ENCODE results near the gene CKS1B. TPM values are rescaled to one million over a fixed set of nuclear protein-coding genes. Genes with fewer than 3 reads are reported as not detected.

The CKS1B gene
- total and polyA plus RNA-seq, 2 donors (not counting 1 experiment from before 2014, with no cell fraction given), result 16.8 to 33.0 TPM

DNA sequence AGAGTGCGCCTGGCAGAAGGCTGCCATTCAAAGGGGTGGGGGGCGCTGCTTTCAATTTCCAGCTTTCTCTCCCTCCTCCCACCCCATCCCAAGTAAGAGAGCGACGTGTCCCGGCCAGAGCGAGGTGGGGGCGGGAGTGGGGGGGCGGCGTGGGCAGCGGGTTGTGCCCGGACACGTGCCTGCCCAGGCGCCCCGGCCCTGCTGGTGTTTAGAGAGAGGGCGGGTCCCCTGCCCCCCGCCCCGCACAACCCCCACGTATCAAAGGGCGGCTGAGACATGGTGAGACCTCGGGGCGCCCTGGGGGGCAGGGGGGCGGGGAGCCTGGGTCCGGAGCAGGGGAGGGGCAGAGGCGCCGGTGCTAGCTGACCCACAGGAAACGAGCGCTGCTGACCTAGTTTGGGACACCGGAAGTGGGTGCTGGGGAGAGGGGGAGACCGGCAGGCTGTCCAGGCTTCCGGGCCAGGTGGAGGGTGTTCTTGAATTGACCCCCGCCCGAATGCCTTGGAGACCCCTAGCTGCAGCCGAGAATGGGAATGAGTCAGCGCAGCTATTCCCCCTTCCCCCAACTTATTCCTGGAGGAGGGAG lies 29.4 kb downstream of the CKS1B start:
- Mint-ChIP-seq H3K27me3 (no peaks in the 10 kb centered on the region), H3K4me1 (peaks cover 56% of the 10 kb centered on the region), H3K4me3 (peak overlapping the region; percentile 90), H3K27ac (peak overlapping the region; percentile 94), H3K9me3 (ENCODE audit: insufficient read depth) (no peaks in the 10 kb centered on the region)
- no peak for ATAC-seq (ENCODE audit: low read depth)
- POLR2A ChIA-PET, result interaction anchor here (1.5 to 7.4 kb wide), 2 partner anchors 11 to 30 kb away, joined by 9 to 74 read pairs; partner anchors contain the start of gene CKS1B
- CTCF ChIA-PET, result interaction anchor here (0.7 to 18.4 kb wide), 3 partner anchors 10 to 60 kb away, joined by 3 to 295 read pairs (median 4); partner anchors contain the start of gene PBXIP1
- Histone ChIP-seq H3K79me2 (ENCODE audit: control insufficient read depth, insufficient read depth, low read length) (peaks cover 62% of the 10 kb centered on the region), H3K27ac (ENCODE audit: low read length in 2 of 2) (peak overlapping the region; percentile 59 to 81), H3K36me3 (replicated peaks in 1 of 2; ENCODE audit: control extremely low read depth in 1 of 2, control insufficient read depth in 1 of 2, extremely low read depth in 1 of 2, insufficient read depth in 2 of 2, low read length in 1 of 2) (peaks cover 0 to under 1% of the 10 kb centered on the region in 2 experiments), H3K9me3 (ENCODE audit: control extremely low read depth in 1 of 3, control insufficient read depth in 2 of 3, insufficient read depth in 1 of 3, low read length in 2 of 3) (no peaks in the 10 kb centered on the region), H3K27me3 (replicated peaks in 1 of 4; ENCODE audit: control extremely low read depth in 1 of 4, control insufficient read depth in 3 of 4, insufficient read depth in 4 of 4, low read length in 3 of 4) (no peaks in the 10 kb centered on the region), H3K4me1 (ENCODE audit: control insufficient read depth in 2 of 2, insufficient read depth in 2 of 2, low read length in 2 of 2) (peaks cover 59 to 66% of the 10 kb centered on the region in 2 donors), H3K4me2 (replicated peaks; ENCODE audit: low read depth, low read length, poor library complexity, severe bottlenecking) (peak overlapping the region; percentile 96), H4K20me1 (ENCODE audit: control insufficient read depth, insufficient read depth, low read length, poor library complexity, severe bottlenecking) (peaks cover 29% of the 10 kb centered on the region), H2AFZ (ENCODE audit: insufficient read depth, low read depth, low read length, poor library complexity, severe bottlenecking) (peak overlapping the region; percentile 59), H3K9ac (ENCODE audit: low read length) (peak overlapping the region; percentile 94), H3K4me3 (ENCODE audit: control extremely low read depth in 1 of 5, extremely low read depth in 1 of 5, insufficient read depth in 1 of 5, low read depth in 2 of 5, low read length in 4 of 5) (peak overlapping the region; percentile 84 to 98 (median 93))
- intact Hi-C loops (cut with micrococcal nuclease), result loop anchor here (5.0 kb wide), 3 partner anchors 397 to 677 kb away; partner anchors contain the start of genes ADAR, ATP8B2 and UBE2Q1
- WGBS (ENCODE audit: insufficient coverage), result 1% methylated on average over 12 of the region's 34 CpGs
- no peak for DNase-seq
- TF ChIP-seq EZH2 (IDR thresholded peaks at IDR 0.05; ENCODE audit: borderline replicate concordance, insufficient read depth, low read depth, low read length, poor library complexity, severe bottlenecking), result no peak
- TF ChIP-seq, protein P1, sequence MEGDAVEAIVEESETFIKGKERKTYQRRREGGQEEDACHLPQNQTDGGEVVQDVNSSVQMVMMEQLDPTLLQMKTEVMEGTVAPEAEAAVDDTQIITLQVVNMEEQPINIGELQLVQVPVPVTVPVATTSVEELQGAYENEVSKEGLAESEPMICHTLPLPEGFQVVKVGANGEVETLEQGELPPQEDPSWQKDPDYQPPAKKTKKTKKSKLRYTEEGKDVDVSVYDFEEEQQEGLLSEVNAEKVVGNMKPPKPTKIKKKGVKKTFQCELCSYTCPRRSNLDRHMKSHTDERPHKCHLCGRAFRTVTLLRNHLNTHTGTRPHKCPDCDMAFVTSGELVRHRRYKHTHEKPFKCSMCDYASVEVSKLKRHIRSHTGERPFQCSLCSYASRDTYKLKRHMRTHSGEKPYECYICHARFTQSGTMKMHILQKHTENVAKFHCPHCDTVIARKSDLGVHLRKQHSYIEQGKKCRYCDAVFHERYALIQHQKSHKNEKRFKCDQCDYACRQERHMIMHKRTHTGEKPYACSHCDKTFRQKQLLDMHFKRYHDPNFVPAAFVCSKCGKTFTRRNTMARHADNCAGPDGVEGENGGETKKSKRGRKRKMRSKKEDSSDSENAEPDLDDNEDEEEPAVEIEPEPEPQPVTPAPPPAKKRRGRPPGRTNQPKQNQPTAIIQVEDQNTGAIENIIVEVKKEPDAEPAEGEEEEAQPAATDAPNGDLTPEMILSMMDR (IDR thresholded peaks at IDR 0.05), result no peak

All from B cell (primary cell).